Measurements from ENCODE around the gene ZNF444.

DNA sequence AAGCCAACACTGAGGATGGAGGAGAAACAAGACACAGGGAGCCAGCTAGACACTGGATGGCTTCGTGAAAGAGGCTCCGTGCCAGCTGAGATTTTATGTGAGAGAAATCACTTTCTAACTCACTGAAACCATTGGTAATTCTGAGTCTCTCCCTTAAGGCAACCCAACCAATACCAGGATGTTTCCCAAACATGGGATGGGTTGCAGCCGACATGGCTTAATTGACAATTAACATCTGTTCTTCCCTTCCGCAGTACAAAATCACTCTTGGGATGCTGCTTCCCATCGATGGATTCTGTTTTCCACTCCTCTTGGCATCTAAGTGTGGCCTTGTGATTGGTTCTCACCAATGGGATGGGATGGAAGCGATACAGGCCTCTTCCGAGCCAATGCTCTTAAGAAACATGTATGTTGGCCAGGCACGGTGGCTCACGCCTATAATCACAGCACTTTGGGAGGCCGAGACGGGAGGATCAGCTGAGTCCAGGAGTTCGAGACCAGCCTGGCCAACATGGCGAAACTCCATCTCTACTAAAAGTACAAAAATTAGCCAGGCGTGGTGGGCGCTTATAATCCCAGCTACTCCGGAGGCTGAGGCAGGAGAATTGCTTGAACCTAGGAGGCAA is 17.7 kb upstream of the ZNF444 start:
- no peak for TF ChIP-seq CTCF (IDR thresholded peaks at IDR 0.05 in 4 of 5, conservative IDR thresholded peaks at IDR 0.05 in 1 of 5)
- TF ChIP-seq POLR2A (IDR thresholded peaks at IDR 0.05) = no peak

Data from gastrocnemius medialis (tissue), 4 donors.